Measurements from ENCODE around the gene CHMP4A. TPM values are rescaled to one million over a fixed set of nuclear protein-coding genes. Genes with fewer than 3 reads are reported as not detected.

The CHMP4A gene
- total RNA-seq, 1 experiment from 2014 or later, result 31.2 TPM

GRCh38 chr14:24238123-24238522, 24.8 kb upstream of the CHMP4A start:
- Histone ChIP-seq H3K79me2 (ENCODE audit: low read depth) (peaks cover 21% of the 10 kb centered on the region), H3K36me3 (ENCODE audit: low read depth) (no peaks in the 10 kb centered on the region), H3K4me2 (no peak overlapping the region), H3K27ac (no peak overlapping the region), H3K9me3 (ENCODE audit: insufficient read depth, low read depth) (no peaks in the 10 kb centered on the region), H3F3A (ENCODE audit: insufficient read depth, low read depth) (peaks cover 13% of the 10 kb centered on the region; the same call in 1 of the 2 replicates), H3K4me3 (no peak overlapping the region), H4K20me1 (ENCODE audit: insufficient read depth) (no peaks in the 10 kb centered on the region), H3K27me3 (ENCODE audit: insufficient read depth, low read depth) (no peaks in the 10 kb centered on the region), H3K9me2 (ENCODE audit: insufficient read depth) (no peaks in the 10 kb centered on the region), H2AFZ (no peak overlapping the region), H3K4me1 (replicated peaks; ENCODE audit: insufficient read depth) (peaks cover 12% of the 10 kb centered on the region)
- intact Hi-C loops (cut with micrococcal nuclease; ENCODE audit: unreplicated experiment), result no loop called here
- no peak for TF ChIP-seq CTCF (conservative IDR thresholded peaks at IDR 0.05)
- no peak for TF ChIP-seq EZH2 (IDR thresholded peaks at IDR 0.05; ENCODE audit: low read depth)
- POLR2A ChIA-PET (ENCODE audit: unreplicated experiment), result no interaction called here
- CTCF ChIA-PET, result no interaction called here
- no peak for DNase-seq
- BruUV-seq (replicated peaks), result no TSS peak

GRCh38 chr14:24237463-24237955, 24.2 kb upstream of the CHMP4A start:
- no peak for DNase-seq
- Histone ChIP-seq H3K27me3 (ENCODE audit: insufficient read depth, low read depth) (no peaks in the 10 kb centered on the region), H3K79me2 (ENCODE audit: low read depth) (peaks cover 24% of the 10 kb centered on the region), H3K4me2 (no peak overlapping the region), H3F3A (ENCODE audit: insufficient read depth, low read depth) (peaks cover 8% of the 10 kb centered on the region; the same call in 1 of the 2 replicates), H2AFZ (no peak overlapping the region), H3K4me1 (replicated peaks; ENCODE audit: insufficient read depth) (peaks cover 12% of the 10 kb centered on the region), H3K9me2 (ENCODE audit: insufficient read depth) (no peaks in the 10 kb centered on the region), H3K9me3 (ENCODE audit: insufficient read depth, low read depth) (no peaks in the 10 kb centered on the region), H3K36me3 (ENCODE audit: low read depth) (no peaks in the 10 kb centered on the region), H3K4me3 (no peak overlapping the region), H3K27ac (no peak overlapping the region), H4K20me1 (ENCODE audit: insufficient read depth) (no peaks in the 10 kb centered on the region)
- BruUV-seq (replicated peaks), result no TSS peak
- intact Hi-C loops (cut with micrococcal nuclease; ENCODE audit: unreplicated experiment), result no loop called here
- CTCF ChIA-PET, result no interaction called here
- POLR2A ChIA-PET (ENCODE audit: unreplicated experiment), result no interaction called here
- TF ChIP-seq CTCF (conservative IDR thresholded peaks at IDR 0.05) (no peak), EZH2 (IDR thresholded peaks at IDR 0.05; ENCODE audit: low read depth) (no peak)

- no peak for DNase-seq
- Histone ChIP-seq H3K9me2 (ENCODE audit: insufficient read depth) (no peaks in the 10 kb centered on the region), H3F3A (ENCODE audit: insufficient read depth, low read depth) (peaks cover 8% of the 10 kb centered on the region; the same call in 1 of the 2 replicates), H4K20me1 (ENCODE audit: insufficient read depth) (no peaks in the 10 kb centered on the region), H3K4me2 (no peak overlapping the region), H3K27me3 (ENCODE audit: insufficient read depth, low read depth) (no peaks in the 10 kb centered on the region), H2AFZ (no peak overlapping the region), H3K36me3 (ENCODE audit: low read depth) (no peaks in the 10 kb centered on the region), H3K4me3 (no peak overlapping the region), H3K4me1 (replicated peaks; ENCODE audit: insufficient read depth) (peaks cover 12% of the 10 kb centered on the region), H3K79me2 (ENCODE audit: low read depth) (peaks cover 26% of the 10 kb centered on the region), H3K9me3 (ENCODE audit: insufficient read depth, low read depth) (no peaks in the 10 kb centered on the region), H3K27ac (no peak overlapping the region)
- TF ChIP-seq CTCF (conservative IDR thresholded peaks at IDR 0.05) (no peak), EZH2 (IDR thresholded peaks at IDR 0.05; ENCODE audit: low read depth) (no peak)
- BruUV-seq (replicated peaks), result no TSS peak
- ChIA-PET CTCF (no interaction called here), POLR2A (ENCODE audit: unreplicated experiment) (no interaction called here)
- intact Hi-C loops (cut with micrococcal nuclease; ENCODE audit: unreplicated experiment), result no loop called here
Measured at GRCh38 chr14:24236689-24237462, 23.6 kb upstream of the CHMP4A start.
